K562 (cell line): ENCODE data around the gene PIAS3. TPM values are rescaled to one million over a fixed set of nuclear protein-coding genes. Genes with fewer than 3 reads are reported as not detected.

ENCODE experiments used
- CEBPB ChIP-seq: fragments of 450-650 bp; IDR thresholded peaks from 2 replicates; pipeline ENCODE4 v1.6.1; 2016; ENCODE audit warnings: missing genetic modification characterization, missing compliant biosample characterization
- NFATC3 ChIP-seq: fragments of 450-650 bp; IDR thresholded peaks from 2 replicates; pipeline ENCODE4 v1.6.1; 2017; ENCODE audit warnings: mild to moderate bottlenecking
- ZNF165 ChIP-seq: fragments of 250-450 bp; sonication (Bioruptor Pico); IDR thresholded peaks from 2 replicates; pipeline ENCODE4 v1.4.0; 2020; ENCODE audit warnings: borderline replicate concordance
- ZNF75A ChIP-seq: fragments of 450-650 bp; formaldehyde crosslinking; IDR thresholded peaks from 2 replicates; pipeline ENCODE4 v1.4.0; 2020; ENCODE audit warnings: mild to moderate bottlenecking
- polyA plus RNA-seq, 8 experiments: library from polyadenylated mRNA; depleted of rRNA in 4 of 8; stranded (reverse) in 5 of 8; unstranded in 3 of 8; fragments of >200 nt; fragmentation: Nextera tagmentation in 2 of 8; fragmentation: Illumina TruSeq in 1 of 8; extraction: Ambion mirVana in 2 of 8; extraction: Trizol in 1 of 8; gene quantifications; 2 replicates each; pipeline versions ENCODE4 v1.2.1 to v1.2.3, GENCODE V29; 2011 to 2014; ENCODE audit warnings: inconsistent platforms in 1 of 8, missing spikeins in 1 of 8
- total RNA-seq, 7 experiments: library from RNA; depleted of rRNA in 6 of 7; stranded (reverse); fragments of >200 nt in 6 of 7; fragmentation: Illumina TruSeq in 2 of 7; extraction: Trizol in 2 of 7; gene quantifications; 2 replicates each; pipeline versions ENCODE4 v1.2.1 to v1.2.3, GENCODE V29; 2011 to 2021; ENCODE audit warnings: low replicate concordance in 1 of 7
- TF ChIP-seq, protein P1 (sequence below): fragments of 450-650 bp; IDR thresholded peaks from 2 replicates; pipeline ENCODE4 v1.6.1; 2018; ENCODE audit not compliant: partially characterized antibody
- TF ChIP-seq, protein P2 (sequence below): IDR thresholded peaks from 2 replicates; pipeline ENCODE4 v1.6.1; 2012; ENCODE audit warnings: low read depth, low read length, improper control_type of control experiment, borderline replicate concordance
- TF ChIP-seq, protein P3 (sequence below): fragments of 250-450 bp; sonication (Bioruptor Pico); IDR thresholded peaks from 2 replicates; pipeline ENCODE4 v1.8.0; 2022; ENCODE audit warnings: inconsistent platforms
- TF ChIP-seq, protein P4 (sequence below): fragments of 450-650 bp; IDR thresholded peaks from 2 replicates; pipeline ENCODE4 v1.6.1; 2018; ENCODE audit warnings: mild to moderate bottlenecking, low read depth; ENCODE audit not compliant: partially characterized antibody

The PIAS3 gene
- total and polyA plus RNA-seq, 9 of the 15 experiments (the other 6 are each of a cell fraction or from before 2014, with no cell fraction given) = 1.1 to 25.6 (median 7.9) TPM

DNA sequence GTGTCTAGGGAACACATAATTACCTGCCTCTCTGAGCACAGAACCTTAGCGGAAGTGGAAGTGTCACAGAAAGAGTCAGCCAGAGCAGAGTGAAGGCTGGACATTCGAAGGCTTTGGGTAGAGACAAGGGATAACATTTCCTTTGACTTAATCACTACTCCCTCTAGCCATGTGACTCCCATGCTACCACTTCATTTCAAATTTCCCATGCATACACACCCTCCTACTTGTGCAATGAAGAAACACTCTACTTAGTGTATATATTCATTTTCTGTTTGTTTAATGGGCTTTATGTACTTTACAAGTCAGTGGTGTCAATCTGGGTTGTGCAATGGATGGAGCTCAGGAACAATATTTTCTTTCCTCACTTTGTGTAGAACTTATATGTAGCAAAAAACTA lies 19.8 kb upstream of the PIAS3 start (continued):
- TF ChIP-seq, protein P1, sequence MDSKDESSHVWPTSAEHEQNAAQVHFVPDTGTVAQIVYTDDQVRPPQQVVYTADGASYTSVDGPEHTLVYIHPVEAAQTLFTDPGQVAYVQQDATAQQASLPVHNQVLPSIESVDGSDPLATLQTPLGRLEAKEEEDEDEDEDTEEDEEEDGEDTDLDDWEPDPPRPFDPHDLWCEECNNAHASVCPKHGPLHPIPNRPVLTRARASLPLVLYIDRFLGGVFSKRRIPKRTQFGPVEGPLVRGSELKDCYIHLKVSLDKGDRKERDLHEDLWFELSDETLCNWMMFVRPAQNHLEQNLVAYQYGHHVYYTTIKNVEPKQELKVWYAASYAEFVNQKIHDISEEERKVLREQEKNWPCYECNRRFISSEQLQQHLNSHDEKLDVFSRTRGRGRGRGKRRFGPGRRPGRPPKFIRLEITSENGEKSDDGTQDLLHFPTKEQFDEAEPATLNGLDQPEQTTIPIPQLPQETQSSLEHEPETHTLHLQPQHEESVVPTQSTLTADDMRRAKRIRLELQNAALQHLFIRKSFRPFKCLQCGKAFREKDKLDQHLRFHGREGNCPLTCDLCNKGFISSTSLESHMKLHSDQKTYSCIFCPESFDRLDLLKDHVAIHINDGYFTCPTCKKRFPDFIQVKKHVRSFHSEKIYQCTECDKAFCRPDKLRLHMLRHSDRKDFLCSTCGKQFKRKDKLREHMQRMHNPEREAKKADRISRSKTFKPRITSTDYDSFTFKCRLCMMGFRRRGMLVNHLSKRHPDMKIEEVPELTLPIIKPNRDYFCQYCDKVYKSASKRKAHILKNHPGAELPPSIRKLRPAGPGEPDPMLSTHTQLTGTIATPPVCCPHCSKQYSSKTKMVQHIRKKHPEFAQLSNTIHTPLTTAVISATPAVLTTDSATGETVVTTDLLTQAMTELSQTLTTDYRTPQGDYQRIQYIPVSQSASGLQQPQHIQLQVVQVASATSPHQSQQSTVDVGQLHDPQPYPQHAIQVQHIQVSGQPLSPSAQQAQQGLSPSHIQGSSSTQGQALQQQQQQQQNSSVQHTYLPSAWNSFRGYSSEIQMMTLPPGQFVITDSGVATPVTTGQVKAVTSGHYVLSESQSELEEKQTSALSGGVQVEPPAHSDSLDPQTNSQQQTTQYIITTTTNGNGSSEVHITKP = peak; percentile 45
- TF ChIP-seq CEBPB (tag) (peak; percentile 41), NFATC3 (no peak), ZNF165 (no peak), ZNF75A (CRISPR knock-in tag) (no peak)
- TF ChIP-seq, protein P2, sequence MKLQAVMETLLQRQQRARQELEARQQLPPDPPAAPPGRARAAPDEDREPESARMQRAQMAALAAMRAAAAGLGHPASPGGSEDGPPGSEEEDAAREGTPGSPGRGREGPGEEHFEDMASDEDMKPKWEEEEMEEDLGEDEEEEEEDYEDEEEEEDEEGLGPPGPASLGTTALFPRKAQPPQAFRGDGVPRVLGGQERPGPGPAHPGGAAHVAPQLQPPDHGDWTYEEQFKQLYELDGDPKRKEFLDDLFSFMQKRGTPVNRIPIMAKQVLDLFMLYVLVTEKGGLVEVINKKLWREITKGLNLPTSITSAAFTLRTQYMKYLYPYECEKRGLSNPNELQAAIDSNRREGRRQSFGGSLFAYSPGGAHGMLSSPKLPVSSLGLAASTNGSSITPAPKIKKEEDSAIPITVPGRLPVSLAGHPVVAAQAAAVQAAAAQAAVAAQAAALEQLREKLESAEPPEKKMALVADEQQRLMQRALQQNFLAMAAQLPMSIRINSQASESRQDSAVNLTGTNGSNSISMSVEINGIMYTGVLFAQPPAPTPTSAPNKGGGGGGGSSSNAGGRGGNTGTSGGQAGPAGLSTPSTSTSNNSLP = no peak
- TF ChIP-seq, protein P3, sequence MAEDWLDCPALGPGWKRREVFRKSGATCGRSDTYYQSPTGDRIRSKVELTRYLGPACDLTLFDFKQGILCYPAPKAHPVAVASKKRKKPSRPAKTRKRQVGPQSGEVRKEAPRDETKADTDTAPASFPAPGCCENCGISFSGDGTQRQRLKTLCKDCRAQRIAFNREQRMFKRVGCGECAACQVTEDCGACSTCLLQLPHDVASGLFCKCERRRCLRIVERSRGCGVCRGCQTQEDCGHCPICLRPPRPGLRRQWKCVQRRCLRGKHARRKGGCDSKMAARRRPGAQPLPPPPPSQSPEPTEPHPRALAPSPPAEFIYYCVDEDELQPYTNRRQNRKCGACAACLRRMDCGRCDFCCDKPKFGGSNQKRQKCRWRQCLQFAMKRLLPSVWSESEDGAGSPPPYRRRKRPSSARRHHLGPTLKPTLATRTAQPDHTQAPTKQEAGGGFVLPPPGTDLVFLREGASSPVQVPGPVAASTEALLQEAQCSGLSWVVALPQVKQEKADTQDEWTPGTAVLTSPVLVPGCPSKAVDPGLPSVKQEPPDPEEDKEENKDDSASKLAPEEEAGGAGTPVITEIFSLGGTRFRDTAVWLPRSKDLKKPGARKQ (CRISPR knock-in tag) = no peak
- TF ChIP-seq, protein P4, sequence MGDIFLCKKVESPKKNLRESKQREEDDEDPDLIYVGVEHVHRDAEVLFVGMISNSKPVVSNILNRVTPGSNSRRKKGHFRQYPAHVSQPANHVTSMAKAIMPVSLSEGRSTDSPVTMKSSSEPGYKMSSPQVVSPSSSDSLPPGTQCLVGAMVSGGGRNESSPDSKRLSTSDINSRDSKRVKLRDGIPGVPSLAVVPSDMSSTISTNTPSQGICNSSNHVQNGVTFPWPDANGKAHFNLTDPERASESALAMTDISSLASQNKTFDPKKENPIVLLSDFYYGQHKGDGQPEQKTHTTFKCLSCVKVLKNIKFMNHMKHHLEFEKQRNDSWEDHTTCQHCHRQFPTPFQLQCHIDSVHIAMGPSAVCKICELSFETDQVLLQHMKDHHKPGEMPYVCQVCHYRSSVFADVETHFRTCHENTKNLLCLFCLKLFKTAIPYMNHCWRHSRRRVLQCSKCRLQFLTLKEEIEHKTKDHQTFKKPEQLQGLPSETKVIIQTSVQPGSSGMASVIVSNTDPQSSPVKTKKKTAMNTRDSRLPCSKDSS = no peak
